DMS53 treated with DMSO at 0.1 percent for 48 hours (cell line): ENCODE measurements around the gene NOL7.

Experiments
- DNase-seq: peaks from one replicate; lab custom pipeline; 2025; ENCODE audit not compliant: unreplicated experiment; lab: John Stamatoyannopoulos, UW

Gene NOL7

DNA sequence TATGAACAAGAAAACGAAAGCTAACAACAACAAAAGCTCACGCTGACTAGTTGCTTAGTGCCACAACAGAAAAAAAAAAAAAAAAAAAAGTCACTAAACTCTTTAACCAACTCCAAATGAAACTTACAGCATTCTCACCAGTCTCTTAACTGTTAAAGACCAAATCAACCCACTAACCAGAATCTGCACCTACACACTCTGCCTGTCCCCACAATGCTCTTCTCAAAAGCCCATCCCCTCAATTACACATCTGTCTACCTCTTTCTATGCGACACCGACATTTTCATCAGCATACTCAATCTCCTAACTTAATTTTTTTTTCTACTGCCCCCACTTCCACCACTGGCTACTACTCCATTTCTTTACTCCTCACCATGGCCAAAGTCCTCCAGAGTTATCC, 34.3 kb downstream of the NOL7 start:
- no peak for DNase-seq

GRCh38 chr6:13653296-13653695, 38.2 kb downstream of the NOL7 start:
- no peak for DNase-seq

- DNase-seq: no peak
Measured at GRCh38 chr6:13654496-13654895, 39.4 kb downstream of the NOL7 start.

DNA sequence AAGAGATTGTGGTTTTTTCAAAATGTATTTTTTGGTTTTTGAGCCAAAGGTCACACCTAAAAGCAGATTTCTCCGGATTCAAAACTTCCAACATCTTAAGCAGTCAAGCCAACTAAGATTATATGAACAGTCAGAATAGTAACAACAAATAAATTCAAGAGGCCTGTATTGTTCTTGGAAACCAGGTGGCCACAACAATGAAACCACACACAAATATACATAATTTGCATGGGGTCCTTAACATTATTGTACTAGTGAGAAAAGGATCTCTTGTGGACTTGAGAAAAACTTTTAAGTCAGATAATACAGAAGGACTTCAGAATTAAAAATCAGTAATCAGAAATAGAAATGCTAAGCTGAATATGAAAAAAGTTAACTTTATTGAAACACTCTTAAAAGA, 40.6 kb downstream of the NOL7 start:
- no peak for DNase-seq

DNA sequence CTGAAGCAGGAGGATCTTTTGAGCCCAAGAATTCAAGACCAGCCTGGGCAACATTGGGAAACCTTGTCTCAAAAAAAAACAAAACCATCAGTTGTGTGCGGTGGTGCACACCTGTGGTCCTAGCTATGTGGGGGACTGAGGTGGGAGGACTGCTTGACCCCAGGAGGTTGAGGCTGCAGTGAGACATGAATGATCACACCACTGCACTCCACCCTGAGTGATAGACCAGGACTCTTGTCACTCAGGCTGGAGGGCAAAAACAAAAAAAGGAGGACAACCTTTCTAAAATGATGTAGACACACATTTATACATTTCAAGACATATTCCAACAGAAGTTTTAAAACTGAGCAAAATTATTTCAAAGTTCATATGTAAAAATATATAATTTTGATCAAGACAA, 45.1 kb downstream of the NOL7 start:
- DNase-seq: no peak

DNA sequence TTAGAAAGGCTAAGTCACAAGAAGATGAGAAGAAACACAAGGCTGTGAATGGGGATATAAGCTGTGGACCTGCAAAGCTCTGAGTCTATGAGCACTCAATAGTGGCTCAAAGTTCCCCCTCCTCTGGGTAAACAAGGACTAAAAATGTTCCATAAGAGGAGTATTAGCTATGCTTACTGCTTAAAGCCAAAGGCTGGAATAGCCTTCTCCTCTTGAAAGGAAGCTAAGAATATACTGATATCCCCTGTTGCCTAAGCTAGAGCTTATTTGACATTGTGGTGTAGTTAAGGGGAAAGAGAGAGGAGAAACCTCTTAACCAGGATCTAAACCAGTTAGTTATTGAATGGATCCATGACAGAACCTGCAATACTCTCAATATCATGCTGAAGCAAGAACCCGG, 45.8 kb downstream of the NOL7 start:
- no peak for DNase-seq

DNA sequence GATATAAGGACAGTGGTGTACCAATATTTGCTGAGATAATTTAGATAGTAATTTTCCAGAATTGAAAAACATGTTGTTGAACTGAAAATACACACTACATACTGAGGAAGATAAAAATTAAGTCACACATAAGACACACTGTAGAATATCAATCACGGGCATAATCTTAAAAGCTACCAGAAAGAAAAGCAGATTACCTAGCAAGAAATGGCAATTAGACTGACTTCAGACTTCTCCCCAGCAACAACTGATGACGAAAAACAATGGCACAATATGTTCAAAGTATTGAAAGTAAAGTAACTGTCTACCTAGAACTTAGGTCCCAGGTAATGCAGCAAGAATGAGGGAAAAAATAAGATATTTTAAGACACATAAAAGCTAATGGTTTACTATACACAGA, 46.5 kb downstream of the NOL7 start:
- no peak for DNase-seq

DNA sequence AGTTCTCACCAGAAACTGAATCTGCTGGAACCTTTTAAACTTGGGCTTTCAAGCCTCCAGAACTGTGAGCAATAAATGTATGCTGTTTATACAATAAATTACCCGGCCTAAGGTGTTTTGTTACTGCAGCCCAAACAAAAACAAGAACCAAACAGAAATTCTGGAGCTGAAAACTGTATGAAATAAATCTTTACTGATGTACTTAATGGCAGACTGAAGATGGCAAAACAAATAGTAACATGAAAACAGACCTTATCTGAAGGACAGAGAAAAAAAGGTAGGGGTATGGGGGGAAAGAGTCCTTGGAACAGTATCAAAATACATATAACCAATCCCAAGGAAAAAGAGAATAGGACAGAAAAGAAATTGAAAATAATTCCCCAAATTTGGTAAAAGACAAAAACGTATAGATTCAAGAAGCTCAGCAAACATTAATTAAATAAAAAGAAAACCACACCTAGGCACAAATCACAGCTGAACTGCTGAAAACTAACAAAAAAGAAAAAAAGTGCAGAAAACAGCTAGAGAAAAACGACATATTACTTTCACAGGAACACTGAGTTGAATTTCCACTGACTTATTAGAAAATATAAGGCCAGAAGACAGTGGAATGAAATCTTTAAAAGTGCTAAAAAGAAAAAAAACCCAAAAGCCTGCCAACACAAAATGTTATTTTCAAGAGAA, 47.7 kb downstream of the NOL7 start:
- DNase-seq: no peak

GRCh38 chr6:13663986-13664385, 48.9 kb downstream of the NOL7 start:
- no peak for DNase-seq

DNA sequence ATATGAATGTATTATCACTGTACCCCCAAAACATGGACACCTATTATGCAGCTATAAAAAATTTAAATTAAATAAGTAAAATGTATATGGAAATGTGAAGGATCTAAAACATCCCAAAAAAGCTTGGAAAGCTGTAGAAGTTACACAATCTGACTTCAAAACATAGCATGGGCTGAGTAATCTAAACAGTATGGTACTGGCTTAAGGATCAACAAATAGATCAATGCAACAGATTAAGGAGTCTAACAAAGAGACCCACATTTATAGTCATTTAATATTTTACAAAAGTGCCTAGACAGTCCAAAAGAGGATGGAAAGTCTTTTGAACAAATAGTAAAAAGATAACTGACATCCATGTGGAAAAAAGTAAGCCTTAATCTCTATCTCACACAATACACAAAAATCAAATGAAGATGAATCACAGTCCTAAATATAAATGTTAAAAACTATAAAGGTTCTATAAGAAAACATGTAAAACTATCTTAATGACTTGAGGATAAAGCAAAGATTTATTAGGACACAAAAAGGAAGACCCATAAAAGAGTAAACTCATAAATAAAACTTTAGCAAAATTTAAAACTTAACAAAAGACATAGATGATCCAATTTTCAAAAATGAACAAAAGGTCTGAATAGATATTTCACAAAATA, 49.7 kb downstream of the NOL7 start:
- no peak for DNase-seq

- no peak for DNase-seq
Measured at GRCh38 chr6:13666194-13667105, 51.3 kb downstream of the NOL7 start.

GRCh38 chr6:13667655-13668054, 52.5 kb downstream of the NOL7 start:
- no peak for DNase-seq

DNA sequence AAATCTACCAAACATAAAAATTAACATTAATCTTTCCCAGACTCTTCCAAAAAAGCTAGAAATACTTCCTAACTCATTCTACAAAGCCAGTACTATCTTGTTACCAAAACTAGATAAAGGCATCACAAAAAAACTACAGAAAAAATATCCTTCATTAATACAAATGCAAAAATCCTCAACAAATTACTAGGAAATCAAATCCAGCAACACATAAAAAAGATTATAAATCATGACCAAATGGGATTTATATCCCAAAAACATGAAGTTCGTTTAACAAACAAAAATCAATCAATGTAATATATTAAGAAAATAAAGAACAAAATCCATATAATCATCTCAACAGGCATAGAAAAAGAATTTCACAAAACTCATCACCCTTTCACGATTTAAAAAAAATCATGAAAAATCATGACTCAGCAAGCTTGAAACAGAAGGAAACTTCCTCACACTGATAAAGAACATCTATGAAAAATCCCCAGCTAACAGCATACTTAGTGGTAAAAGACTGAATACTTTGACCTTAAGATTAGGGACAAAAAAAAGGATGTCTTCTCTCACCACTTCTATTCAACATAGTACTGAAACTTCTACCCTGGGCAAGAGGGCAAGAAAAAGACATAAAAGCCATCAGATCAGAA, 53.3 kb downstream of the NOL7 start:
- DNase-seq: no peak

GRCh38 chr6:13669476-13669875, 54.3 kb downstream of the NOL7 start:
- DNase-seq: no peak
